HG03442 (cell line): Measurements from ENCODE around the gene MYO7B.

Experiments used
- ATAC-seq: cut with Tn5 transposase; IDR thresholded peaks from one replicate; pipeline ENCODE4 v1.9.1; 2021; ENCODE audit warnings: mild to moderate bottlenecking, moderate library complexity; ENCODE audit not compliant: unreplicated experiment

MYO7B gene

GRCh38 chr2:127674241-127675209 is 139.0 kb downstream of the MYO7B start:
- no peak for ATAC-seq

- no peak for ATAC-seq
These were observed 140.1 kb downstream of the MYO7B start, which contains the start of gene LIMS2 for GRCh38 chr2:127675331-127676261. Gene LIMS2 (minus strand): TSS chr2:127675530. CDS start chr2:127675024, 506 bp downstream.

GRCh38 chr2:127676906-127677305 is 141.4 kb downstream of the MYO7B start:
- no peak for ATAC-seq

DNA sequence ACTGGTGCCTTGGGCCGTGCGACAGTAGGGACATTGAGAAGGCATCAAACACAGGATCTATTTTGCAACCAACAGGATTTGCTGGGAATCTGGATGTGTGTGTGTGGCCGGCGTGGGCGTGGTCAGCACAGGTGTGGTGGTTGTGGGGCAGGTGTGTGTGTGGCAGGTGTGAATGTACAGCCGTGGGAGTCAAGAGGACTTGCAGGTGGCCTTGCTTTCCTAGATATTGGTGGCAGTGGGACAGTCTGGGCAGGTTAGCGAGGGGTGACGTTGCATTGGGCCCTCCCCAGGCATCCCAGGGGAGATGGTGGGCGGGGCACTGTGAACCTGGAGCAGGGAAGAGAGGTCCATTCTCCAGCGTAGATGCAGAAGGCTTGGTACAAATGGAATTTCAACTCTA is 143.0 kb downstream of the MYO7B start:
- ATAC-seq: no peak

DNA sequence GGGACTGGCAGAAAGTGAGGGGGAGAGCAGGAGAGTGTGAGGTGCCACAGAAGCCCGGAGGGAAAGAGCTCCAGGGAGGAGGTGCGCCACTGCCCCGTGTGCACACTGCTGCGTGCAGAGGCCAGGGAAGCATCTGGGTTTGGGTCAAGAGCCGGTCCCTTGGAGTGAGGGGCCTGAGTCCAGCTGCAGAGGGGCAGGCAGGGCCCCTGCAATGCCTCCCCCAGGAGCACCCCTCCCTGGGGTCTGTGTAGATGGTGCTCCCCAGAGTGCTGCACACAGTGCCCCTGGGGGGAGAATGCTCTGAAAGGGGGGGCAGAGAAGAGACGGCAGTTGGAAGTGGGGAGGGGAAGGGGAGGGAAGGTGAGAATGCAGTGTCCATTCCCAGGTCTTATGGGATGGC is 143.5 kb downstream of the MYO7B start:
- no peak for ATAC-seq

- ATAC-seq: no peak
These were observed 144.3 kb downstream of the MYO7B start for GRCh38 chr2:127679680-127680361.

- ATAC-seq: no peak
These were observed 145.3 kb downstream of the MYO7B start for GRCh38 chr2:127680706-127681287.

DNA sequence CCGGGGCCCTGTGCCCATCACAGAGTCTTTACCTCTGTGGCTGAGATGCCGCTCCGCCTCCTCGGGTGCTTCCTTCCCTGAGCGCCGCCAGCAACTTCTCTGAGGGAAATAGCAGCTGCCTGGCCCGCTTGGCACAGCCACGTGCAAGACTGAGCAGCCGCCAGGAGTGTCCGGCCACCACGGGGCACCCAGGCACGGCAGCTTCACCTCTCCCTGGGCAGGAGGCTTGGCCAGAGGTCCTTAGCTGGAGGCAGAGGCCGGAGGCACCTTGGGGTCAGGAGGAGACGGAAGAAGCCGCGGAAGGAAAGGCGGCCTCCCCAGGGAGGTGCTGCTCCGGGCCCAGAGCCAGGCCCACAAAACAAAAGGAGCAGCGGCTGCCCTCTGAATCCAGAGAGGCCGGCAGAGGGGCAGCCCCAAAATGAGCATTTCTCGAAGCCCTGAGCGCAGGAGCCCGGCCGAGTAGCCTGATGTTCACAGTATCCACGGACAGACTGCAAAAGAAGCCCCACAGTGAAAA is 145.9 kb downstream of the MYO7B start:
- no peak for ATAC-seq

GRCh38 chr2:127681976-127682857 is 146.7 kb downstream of the MYO7B start:
- no peak for ATAC-seq

DNA sequence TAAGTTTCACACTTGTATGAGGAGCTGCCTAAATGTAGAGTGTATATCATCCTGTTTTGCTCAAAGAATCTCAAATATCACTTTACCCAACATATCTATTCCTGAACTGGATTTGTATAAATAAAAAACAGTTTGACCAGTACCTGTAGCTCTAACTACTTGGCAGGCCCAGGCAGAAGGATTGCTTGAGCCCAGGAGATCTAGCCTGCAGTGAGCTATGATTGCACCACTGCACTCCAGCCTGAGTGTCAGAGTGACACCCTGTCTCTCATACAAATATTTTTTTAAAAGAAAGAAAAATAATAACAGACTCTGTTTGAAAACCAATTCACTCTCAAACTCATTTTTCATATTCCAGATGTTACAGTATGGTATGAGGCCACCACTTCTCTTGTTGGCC is 147.6 kb downstream of the MYO7B start:
- no peak for ATAC-seq

DNA sequence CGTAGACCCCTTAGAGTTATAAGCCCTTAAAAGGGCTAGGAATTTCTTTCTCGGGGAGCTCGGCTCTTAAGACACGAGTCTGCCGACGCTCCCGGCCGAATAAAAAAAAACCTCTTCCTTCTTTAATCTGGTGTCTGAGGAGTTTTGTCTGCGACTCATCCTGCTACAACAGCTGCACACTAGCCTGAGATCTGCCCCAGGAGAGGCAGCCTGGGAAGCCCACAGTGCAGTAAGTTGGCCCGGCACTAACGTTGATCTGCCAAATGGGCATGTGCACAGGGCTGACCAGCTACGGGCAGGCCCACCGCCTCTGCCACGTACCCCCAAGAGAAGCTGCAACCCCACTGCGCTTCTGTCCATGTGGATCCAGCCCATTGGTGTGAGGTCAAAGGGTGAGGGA is 148.3 kb downstream of the MYO7B start:
- no peak for ATAC-seq

- no peak for ATAC-seq
These were observed 150.1 kb downstream of the MYO7B start for GRCh38 chr2:127685410-127686080.
